Adrenal gland (tissue), 5 donors: ENCODE results near the gene CRIP3.

Experiments
- CTCF ChIP-seq, 6 experiments: fragments of 450-650 bp in 4 of 6; fragments of 200-600 bp in 2 of 6; sonication (generic) in 1 of 6; IDR thresholded peaks; 1 replicate in 5 of 6; 2 replicates in 1 of 6; pipeline versions ENCODE4 v1.5.1 to v1.8.0; 2016 to 2021; ENCODE audit warnings: antibody characterized with exemption in 6 of 6, mild to moderate bottlenecking in 2 of 6, moderate library complexity in 1 of 6
- POLR2A ChIP-seq, 2 donors: fragments of 450-650 bp; IDR thresholded peaks; one replicate each; pipeline ENCODE4 v1.6.1; 2017; ENCODE audit warnings: antibody characterized with exemption in 2 of 2, mild to moderate bottlenecking in 2 of 2, moderate library complexity in 1 of 2
- donor health status: DM: no; HTN: no; CAD: no.

- TF ChIP-seq CTCF (IDR thresholded peaks at IDR 0.05) (no peak), POLR2A (IDR thresholded peaks at IDR 0.05) (no peak)
These were observed 34.9 kb downstream of the CRIP3 start for GRCh38 chr6:43273707-43274106.
